K562 (cell line): ENCODE results near the gene ZNF138. TPM values are rescaled to one million over a fixed set of nuclear protein-coding genes. Genes with fewer than 3 reads are reported as not detected.

Experiments used
- ATAC-seq: fragments of 200-7000 bp; cut with Tn5 transposase; 3 replicates; pipeline ENCODE4 v1.9.1; 2020; ENCODE audit warnings: moderate library complexity
- BruUV-seq: library from RNA; stranded (reverse); fragments of 400-500 nt; replicated peaks from 2 replicates; lab custom pipeline; 2021; lab: Mats Ljungman, UMichigan
- CTCF ChIA-PET: fragments of 300-600 bp; formaldehyde crosslinking; extraction: SDS; loops from one replicate; lab custom pipeline; 2021; ENCODE audit warnings: low intra/inter-chr PET ratio; lab: Yijun Ruan, JAX
- POLR2A ChIA-PET: fragments of 300-600, 350-650 bp; sonication (Branson Sonifier 250); formaldehyde crosslinking; extraction: SDS; loops from one replicate; lab custom pipeline; 2021; ENCODE audit warnings: antibody characterized with exemption, inconsistent platforms; lab: Yijun Ruan, JAX
- DNase-seq, 4 experiments: peaks; one replicate each; pipeline versions ENCODE4 v3.0.0 to v3.0.0-alpha.2; 2011 to 2018; ENCODE audit warnings: low spot score in 3 of 4, mixed read lengths in 3 of 4; ENCODE audit errors: extremely low read depth in 1 of 4
- FAIRE-seq: peaks from 2 replicates; lab custom pipeline; 2011; peaks lifted over from hg19 to GRCh38; lab: Jason Lieb, UNC
- H2AFZ ChIP-seq: 2 replicates; pipeline ENCODE4 v1.6.0; 2011; ENCODE audit warnings: low read depth, low read length, control low read depth, inconsistent platforms
- H3K27ac ChIP-seq: fragments of 200-600 bp; 3 replicates; pipeline ENCODE4 v1.8.0; 2011; ENCODE audit warnings: low read depth, mild to moderate bottlenecking, control low read depth, inconsistent platforms, low read length, moderate library complexity, mixed read lengths; ENCODE audit errors: extremely low read depth
- H3K27me3 ChIP-seq, 2 experiments: fragments of 300-600 bp in 1 of 2; 2 replicates in 1 of 2; 3 replicates in 1 of 2; pipeline versions ENCODE4 v1.6.0 to v1.8.0; 2011; ENCODE audit warnings: inconsistent platforms in 2 of 2, low read length in 2 of 2, mild to moderate bottlenecking in 1 of 2, mixed read lengths in 1 of 2, moderate library complexity in 1 of 2; ENCODE audit not compliant: control insufficient read depth in 2 of 2, insufficient read depth in 2 of 2
- H3K36me3 ChIP-seq: fragments of 300-600 bp; 3 replicates; pipeline ENCODE4 v1.8.0; 2011; ENCODE audit warnings: mild to moderate bottlenecking, low read length, inconsistent platforms; ENCODE audit not compliant: control insufficient read depth, insufficient read depth
- H3K4me1 ChIP-seq, 2 experiments: fragments of 200-600 bp in 1 of 2; replicated peaks in 1 of 2; 2 replicates in 1 of 2; 3 replicates in 1 of 2; pipeline versions ENCODE4 v1.5.1 to v1.8.0; 2011; ENCODE audit warnings: inconsistent platforms in 2 of 2, low read length in 2 of 2, mild to moderate bottlenecking in 1 of 2, mixed read lengths in 1 of 2, moderate library complexity in 1 of 2; ENCODE audit not compliant: control insufficient read depth in 2 of 2, insufficient read depth in 2 of 2
- H3K4me2 ChIP-seq: 2 replicates; pipeline ENCODE4 v1.6.1; 2011; ENCODE audit warnings: low read length, control low read depth, inconsistent platforms, mixed read lengths; ENCODE audit not compliant: insufficient read depth
- H3K4me3 ChIP-seq: fragments of 200-600 bp; sonication (generic), shearing (Covaris generic); 2 replicates; pipeline ENCODE4 v1.5.1; 2016; ENCODE audit warnings: control low read depth, inconsistent platforms
- H3K79me2 ChIP-seq: fragments of 200-600 bp; 3 replicates; pipeline ENCODE4 v1.8.0; 2011; ENCODE audit warnings: low read length, inconsistent platforms; ENCODE audit not compliant: control insufficient read depth, insufficient read depth
- H3K9ac ChIP-seq, 2 experiments: 2 replicates each; pipeline versions ENCODE4 v1.6.0 to v1.6.1; 2011; ENCODE audit warnings: low read depth in 2 of 2, low read length in 2 of 2, control low read depth in 1 of 2, inconsistent platforms in 1 of 2, mild to moderate bottlenecking in 1 of 2, mixed read lengths in 1 of 2; ENCODE audit not compliant: insufficient read depth in 1 of 2
- H3K9me1 ChIP-seq: one replicate; pipeline ENCODE4 v1.6.0; 2011; ENCODE audit warnings: inconsistent platforms, mild to moderate bottlenecking, low read length, moderate library complexity; ENCODE audit not compliant: control insufficient read depth, insufficient read depth
- H3K9me3 ChIP-seq: replicated peaks from 2 replicates; pipeline ENCODE4 v1.5.1; 2011; ENCODE audit warnings: low read depth, low read length, inconsistent platforms; ENCODE audit not compliant: control insufficient read depth, insufficient read depth
- H4K20me1 ChIP-seq: replicated peaks from 2 replicates; pipeline ENCODE4 v1.6.1; 2011; ENCODE audit warnings: low read length, inconsistent platforms, mixed read lengths; ENCODE audit not compliant: control insufficient read depth, insufficient read depth
- ARNT ChIP-seq, 2 experiments: fragments of 450-650 bp; IDR thresholded peaks; 2 replicates each; pipeline ENCODE4 v1.6.1; 2016; ENCODE audit warnings: mild to moderate bottlenecking in 1 of 2
- CHAMP1 ChIP-seq: fragments of 450-650 bp; IDR thresholded peaks from 2 replicates; pipeline ENCODE4 v1.6.1; 2016; ENCODE audit warnings: mild to moderate bottlenecking
- E2F3 ChIP-seq: fragments of 250-450 bp; sonication (Bioruptor Pico); IDR thresholded peaks from 2 replicates; pipeline ENCODE4 v1.4.0; 2020; ENCODE audit warnings: mild to moderate bottlenecking
- EHMT2 ChIP-seq: fragments of 450-650 bp; IDR thresholded peaks from 2 replicates; pipeline ENCODE4 v1.6.1; 2018; ENCODE audit warnings: antibody characterized with exemption
- ELF2 ChIP-seq: fragments of 250-450 bp; sonication (Bioruptor Pico); IDR thresholded peaks from 2 replicates; pipeline ENCODE4 v1.5.0; 2021; ENCODE audit warnings: mild to moderate bottlenecking
- ETS1 ChIP-seq: conservative IDR thresholded peaks from 2 replicates; pipeline ENCODE4 v1.6.1; 2011; ENCODE audit warnings: low read depth, mild to moderate bottlenecking, low read length; ENCODE audit not compliant: control insufficient read depth
- GTF2E2 ChIP-seq: fragments of 200-800 bp; sonication (Bioruptor generic); IDR thresholded peaks from 2 replicates; pipeline ENCODE4 v1.6.1; 2016; ENCODE audit warnings: missing genetic modification characterization, missing compliant biosample characterization
- MAFK ChIP-seq: IDR thresholded peaks from 2 replicates; pipeline ENCODE4 v1.6.1; 2011; ENCODE audit warnings: low read length, improper control_type of control experiment
- NR2F6 ChIP-seq: fragments of 450-650 bp; formaldehyde crosslinking; IDR thresholded peaks from 2 replicates; pipeline ENCODE4 v1.4.0; 2020; ENCODE audit warnings: mild to moderate bottlenecking
- PHB ChIP-seq: fragments of 250-450 bp; sonication (Bioruptor Pico); IDR thresholded peaks from 2 replicates; pipeline ENCODE4 v1.5.0; 2021
- PTRF ChIP-seq: fragments of 450-650 bp; IDR thresholded peaks from 2 replicates; pipeline ENCODE4 v1.6.1; 2016; ENCODE audit warnings: mild to moderate bottlenecking, missing genetic modification characterization, missing compliant biosample characterization
- SMARCA5 ChIP-seq: fragments of 450-650 bp; IDR thresholded peaks from 2 replicates; pipeline ENCODE4 v1.6.1; 2016
- XRCC3 ChIP-seq: fragments of 450-650 bp; IDR thresholded peaks from 2 replicates; pipeline ENCODE4 v1.6.1; 2017; ENCODE audit warnings: mild to moderate bottlenecking, moderate library complexity
- ZEB2 ChIP-seq: fragments of 450-650 bp; IDR thresholded peaks from 2 replicates; pipeline ENCODE4 v1.6.1; 2016
- ZNF408 ChIP-seq: fragments of 250-450 bp; sonication (Bioruptor Pico); IDR thresholded peaks from 2 replicates; pipeline ENCODE4 v1.4.0; 2020; ENCODE audit warnings: low read depth, mild to moderate bottlenecking, moderate library complexity
- ZNF512 ChIP-seq: IDR thresholded peaks from 2 replicates; pipeline ENCODE4 v1.6.1; 2016; ENCODE audit warnings: missing genetic modification characterization, missing compliant biosample characterization
- WGBS: fragments of 100-300 bp; shearing (Covaris generic); methylation state at CpG from one replicate; pipeline ENCODE4 v1.1.6; 2016; ENCODE audit warnings: low coverage, mixed read lengths; ENCODE audit not compliant: insufficient coverage; ENCODE audit errors: missing lambda C conversion rate; 5-methylcytosine and 5-hydroxymethylcytosine counted together
- in situ Hi-C: fragments of 300-500 bp; cut with MboI; formaldehyde crosslinking; loops from 4 replicates; pipeline ENCODE4 v1.15.0; 2018; ENCODE audit warnings: inconsistent platforms, mixed read lengths
- intact Hi-C: fragments of 100-400 bp; cut with micrococcal nuclease; formaldehyde crosslinking; loops from 2 replicates; pipeline ENCODE4 v1.14.2; 2022
- polyA plus RNA-seq, 8 experiments: library from polyadenylated mRNA; depleted of rRNA in 4 of 8; stranded (reverse) in 5 of 8; unstranded in 3 of 8; fragments of >200 nt; fragmentation: Nextera tagmentation in 2 of 8; fragmentation: Illumina TruSeq in 1 of 8; extraction: Ambion mirVana in 2 of 8; extraction: Trizol in 1 of 8; gene quantifications; 2 replicates each; pipeline versions ENCODE4 v1.2.1 to v1.2.3, GENCODE V29; 2011 to 2014; ENCODE audit warnings: inconsistent platforms in 1 of 8, missing spikeins in 1 of 8
- total RNA-seq, 7 experiments: library from RNA; depleted of rRNA in 6 of 7; stranded (reverse); fragments of >200 nt in 6 of 7; fragmentation: Illumina TruSeq in 2 of 7; extraction: Trizol in 2 of 7; gene quantifications; 2 replicates each; pipeline versions ENCODE4 v1.2.1 to v1.2.3, GENCODE V29; 2011 to 2021; ENCODE audit warnings: low replicate concordance in 1 of 7

The ZNF138 gene
- total and polyA plus RNA-seq, 9 of the 15 experiments (the other 6 are each of a cell fraction or from before 2014, with no cell fraction given), result 14.6 to 34.9 (median 22.6) TPM

- TF ChIP-seq ZEB2, result no peak
Measured at GRCh38 chr7:64868499-64868898, 74.3 kb downstream of the ZNF138 start (continued).

GRCh38 chr7:64869121-64869725, 75.0 kb downstream of the ZNF138 start:
- Histone ChIP-seq H3K79me2 (no peaks in the 10 kb centered on the region), H3K9me3 (peaks cover 1% of the 10 kb centered on the region), H4K20me1 (no peaks in the 10 kb centered on the region), H3K36me3 (no peaks in the 10 kb centered on the region), H3K9ac (no peak overlapping the region), H3K4me1 (0 out of 5 replicates have a peak, but pooled peaks cover 0 to 3% of the 10 kb centered on the region in 2 experiments), H3K27me3 (no peaks in the 10 kb centered on the region; a peak in 1 of 5 replicates), H2AFZ (0 out of 2 replicates have a peak overlapping the region, but pooled peaks have one; percentile 33), H3K4me3 (no peak overlapping the region), H3K27ac (no peak overlapping the region), H3K9me1 (no peaks in the 10 kb centered on the region), H3K4me2 (no peak overlapping the region)
- ChIA-PET POLR2A (no interaction called here), CTCF (no interaction called here)
- DNase-seq (no peak), FAIRE-seq (no peak), ATAC-seq (peak; percentile 39; the same call in 2 of the 3 replicates)
- WGBS, result 20% methylated on average over 8 of the region's 8 CpGs
- in situ Hi-C loops (no loop called here), intact Hi-C loops (no loop called here)
- BruUV-seq, result no TSS peak
- TF ChIP-seq ZNF408 (CRISPR knock-in tag) (no peak), ARNT (IDR thresholded peaks at IDR 0.05) (no peak), ETS1 (no peak), PTRF (tag) (no peak), CHAMP1 (no peak), ELF2 (CRISPR knock-in tag) (no peak), XRCC3 (no peak), ZNF512 (tag) (no peak), PHB (CRISPR knock-in tag) (no peak), MAFK (no peak), NR2F6 (CRISPR knock-in tag) (no peak), GTF2E2 (tag) (no peak), EHMT2 (no peak), ZEB2 (no peak), E2F3 (CRISPR knock-in tag) (no peak), SMARCA5 (no peak)
